IMR-90 (cell line): Measurements from ENCODE around the gene HOXB1. TPM values are rescaled to one million over a fixed set of nuclear protein-coding genes. Genes with fewer than 3 reads are reported as not detected.

ENCODE experiments used
- ATAC-seq: fragments of 200-7000 bp; cut with Tn5 transposase; 2 replicates; pipeline ENCODE4 v1.9.1; 2020; ENCODE audit warnings: low read depth, mild to moderate bottlenecking, moderate library complexity
- BruUV-seq: library from RNA; stranded (reverse); fragments of 400-500 nt; replicated peaks from 2 replicates; lab custom pipeline; 2021; lab: Mats Ljungman, UMichigan
- CTCF ChIA-PET: fragments of 300-600 bp; formaldehyde crosslinking; extraction: SDS; loops from one replicate; lab custom pipeline; 2021; ENCODE audit warnings: antibody characterized with exemption; lab: Yijun Ruan, JAX
- POLR2A ChIA-PET: fragments of 300-600 bp; sonication (Branson Sonifier 250); formaldehyde crosslinking; loops from one replicate; lab custom pipeline; 2022; ENCODE audit warnings: antibody characterized with exemption; ENCODE audit not compliant: unreplicated experiment; lab: Charles Lee
- DNase-seq: peaks from one replicate; pipeline ENCODE4 v3.0.0; 2013
- H2AFZ ChIP-seq: replicated peaks from 2 replicates; pipeline ENCODE3; 2013; ENCODE audit warnings: low read length, mild to moderate bottlenecking; ENCODE audit not compliant: poor library complexity
- H2AK5ac ChIP-seq: 2 replicates; pipeline ENCODE4 v1.6.1; 2013; ENCODE audit warnings: low read depth, low read length, inconsistent platforms
- H2AK9ac ChIP-seq: replicated peaks from 2 replicates; pipeline ENCODE3; 2013; ENCODE audit warnings: mild to moderate bottlenecking, low read depth, low read length, moderate library complexity; ENCODE audit not compliant: poor library complexity
- H2BK120ac ChIP-seq: 2 replicates; pipeline ENCODE4 v1.6.1; 2013; ENCODE audit warnings: low read depth, low read length, inconsistent platforms
- H2BK15ac ChIP-seq: 3 replicates; pipeline ENCODE4 v1.6.1; 2013; ENCODE audit warnings: low read depth, low read length, inconsistent platforms
- H2BK20ac ChIP-seq: 2 replicates; pipeline ENCODE4 v1.6.1; 2013; ENCODE audit warnings: low read depth, mild to moderate bottlenecking, inconsistent platforms, low read length, moderate library complexity
- H2BK5ac ChIP-seq: 2 replicates; pipeline ENCODE4 v1.6.1; 2013; ENCODE audit warnings: mild to moderate bottlenecking, low read depth, low read length, inconsistent platforms; ENCODE audit not compliant: poor library complexity, severe bottlenecking
- H3K14ac ChIP-seq: replicated peaks from 2 replicates; pipeline ENCODE4 v1.6.1; 2013; ENCODE audit warnings: low read depth, low read length, inconsistent platforms
- H3K18ac ChIP-seq: 2 replicates; pipeline ENCODE4 v1.6.1; 2013; ENCODE audit warnings: low read depth, low read length, control low read depth
- H3K23ac ChIP-seq: 2 replicates; pipeline ENCODE4 v1.6.1; 2013; ENCODE audit warnings: low read depth, low read length, inconsistent platforms
- H3K27ac ChIP-seq: 2 replicates; pipeline ENCODE4 v1.5.1; 2013; ENCODE audit warnings: mild to moderate bottlenecking, control low read depth, low read length; ENCODE audit not compliant: insufficient read depth
- H3K27me3 ChIP-seq: 2 replicates; pipeline ENCODE4 v1.6.1; 2013; ENCODE audit warnings: low read length; ENCODE audit not compliant: control insufficient read depth, insufficient read depth
- H3K36me3 ChIP-seq: 2 replicates; pipeline ENCODE4 v1.6.1; 2013; ENCODE audit warnings: low read length, mixed read lengths; ENCODE audit not compliant: control insufficient read depth, insufficient read depth
- H3K4ac ChIP-seq: 2 replicates; pipeline ENCODE4 v1.6.1; 2013; ENCODE audit warnings: low read depth, low read length, inconsistent platforms
- H3K4me1 ChIP-seq: 2 replicates; pipeline ENCODE4 v1.6.1; 2013; ENCODE audit warnings: low read length, mixed read lengths; ENCODE audit not compliant: control insufficient read depth, insufficient read depth
- H3K4me2 ChIP-seq: 2 replicates; pipeline ENCODE4 v1.6.1; 2013; ENCODE audit warnings: low read depth, mild to moderate bottlenecking, control low read depth, low read length, moderate library complexity
- H3K4me3 ChIP-seq: 2 replicates; pipeline ENCODE4 v1.5.1; 2013; ENCODE audit warnings: low read depth, mild to moderate bottlenecking, control low read depth, low read length, moderate library complexity; ENCODE audit not compliant: insufficient read depth
- H3K56ac ChIP-seq: 2 replicates; pipeline ENCODE4 v1.6.1; 2013; ENCODE audit warnings: low read length, inconsistent platforms; ENCODE audit not compliant: insufficient read depth; ENCODE audit errors: extremely low read depth
- H3K79me1 ChIP-seq, 2 experiments: 2 replicates each; pipeline ENCODE4 v1.6.1; 2013; ENCODE audit warnings: low read length in 2 of 2, inconsistent platforms in 1 of 2, low read depth in 1 of 2
- H3K9ac ChIP-seq: 2 replicates; pipeline ENCODE4 v1.6.1; 2013; ENCODE audit warnings: low read depth, low read length, control low read depth
- H3K9me1 ChIP-seq: 2 replicates; pipeline ENCODE4 v1.6.1; 2013; ENCODE audit warnings: low read length, inconsistent platforms; ENCODE audit not compliant: insufficient read depth
- H3K9me3 ChIP-seq: 2 replicates; pipeline ENCODE4 v1.6.1; 2013; ENCODE audit warnings: low read length; ENCODE audit not compliant: control insufficient read depth, insufficient read depth
- H4K20me1 ChIP-seq: 2 replicates; pipeline ENCODE4 v1.6.1; 2013; ENCODE audit warnings: low read length, inconsistent platforms; ENCODE audit not compliant: insufficient read depth
- H4K5ac ChIP-seq: 2 replicates; pipeline ENCODE4 v1.6.1; 2013; ENCODE audit warnings: mild to moderate bottlenecking, low read depth, low read length, control low read depth
- H4K8ac ChIP-seq, 2 experiments: 2 replicates each; pipeline ENCODE4 v1.6.1; 2013; ENCODE audit warnings: low read depth in 2 of 2, low read length in 2 of 2, control low read depth in 1 of 2, inconsistent platforms in 1 of 2
- H4K91ac ChIP-seq: 2 replicates; pipeline ENCODE4 v1.6.1; 2013; ENCODE audit warnings: low read depth, low read length, inconsistent platforms; ENCODE audit not compliant: insufficient read depth
- BHLHE40 ChIP-seq: fragments of 150-350 bp; IDR thresholded peaks from 2 replicates; pipeline ENCODE4 v1.6.1; 2016; ENCODE audit warnings: mild to moderate bottlenecking, low read depth, low read length
- ELK1 ChIP-seq: fragments of 150-350 bp; IDR thresholded peaks from 2 replicates; pipeline ENCODE4 v1.6.1; 2016; ENCODE audit warnings: low read depth, mild to moderate bottlenecking, low read length, moderate library complexity, borderline replicate concordance
- FOS ChIP-seq: fragments of 150-350 bp; IDR thresholded peaks from 2 replicates; pipeline ENCODE4 v1.6.1; 2016; ENCODE audit warnings: low read depth, low read length
- MAFK ChIP-seq: IDR thresholded peaks from 2 replicates; pipeline ENCODE4 v1.6.1; 2012; ENCODE audit warnings: low read depth, low read length, improper control_type of control experiment
- MXI1 ChIP-seq: IDR thresholded peaks from 2 replicates; pipeline ENCODE4 v1.6.1; 2012; ENCODE audit warnings: low read depth, mild to moderate bottlenecking, low read length, moderate library complexity, borderline replicate concordance
- NFE2L2 ChIP-seq: fragments of 150-350 bp; IDR thresholded peaks from 2 replicates; pipeline ENCODE4 v1.6.1; 2016; ENCODE audit warnings: low read depth, mild to moderate bottlenecking, low read length
- POLR2A ChIP-seq: IDR thresholded peaks from 2 replicates; pipeline ENCODE4 v1.6.1; 2012; ENCODE audit warnings: mild to moderate bottlenecking, low read depth, low read length
- SMC3 ChIP-seq: fragments of 150-350 bp; IDR thresholded peaks from 2 replicates; pipeline ENCODE4 v1.6.1; 2016; ENCODE audit warnings: low read depth, mild to moderate bottlenecking, antibody characterized with exemption, low read length, moderate library complexity
- WGBS, 2 experiments: methylation state at CpG; one replicate each; pipeline versions ENCODE4 v1.1.5 to v1.1.7; 2013; ENCODE audit warnings: missing lambda C conversion rate in 2 of 2; ENCODE audit not compliant: insufficient read length in 1 of 2; ENCODE audit errors: extremely low coverage in 2 of 2; 5-methylcytosine and 5-hydroxymethylcytosine counted together
- dilution Hi-C: fragments of 300-500 bp; cut with HindIII; formaldehyde crosslinking; loops from one replicate; pipeline ENCODE4 v1.14.3; 2018; ENCODE audit warnings: low sequenced_read_pairs; ENCODE audit not compliant: unreplicated experiment
- in situ Hi-C: fragments of 300-500 bp; cut with MboI; formaldehyde crosslinking; loops from 3 replicates; pipeline ENCODE4 v1.14.3; 2019; ENCODE audit warnings: low sequenced_read_pairs, inconsistent platforms, mixed read lengths
- intact Hi-C: fragments of 100-400 bp; cut with micrococcal nuclease; formaldehyde crosslinking; loops from 2 replicates; pipeline ENCODE4 v1.10.0; 2022
- polyA plus RNA-seq, 3 experiments: library from polyadenylated mRNA; depleted of rRNA; stranded (reverse); fragments of >200 nt; gene quantifications; 2 replicates each; pipeline ENCODE4 v1.2.3, GENCODE V29; 2012; ENCODE audit warnings: low replicate concordance in 1 of 3
- total RNA-seq: library from RNA; depleted of rRNA; stranded (reverse); fragments of >200 nt; gene quantifications from 2 replicates; pipeline ENCODE4 v1.2.3, GENCODE V29; 2012

The HOXB1 gene
- total and polyA plus RNA-seq, 2 of the 4 experiments (the other 2 are of a cell fraction): not detected

GRCh38 chr17:48559840-48560817 lies 29.3 kb upstream of the HOXB1 start:
- ChIA-PET POLR2A (interaction anchor here (0.6 to 0.9 kb wide), 5 partner anchors 14 to 538 kb away, joined by 3 to 10 read pairs (median 5); no protein-coding TSS in a partner anchor), CTCF (interaction anchor here (1.0 kb wide), 1 partner anchor 208 kb away, joined by 3 read pairs; no protein-coding TSS in a partner anchor)
- Histone ChIP-seq H3K9me1 (peaks cover 4% of the 10 kb centered on the region), H3K27me3 (no peaks in the 10 kb centered on the region), H3K4me3 (no peak overlapping the region), H3K36me3 (peaks cover 30% of the 10 kb centered on the region; the same call in 1 of the 2 replicates), H3K23ac (peak overlapping the region; percentile 99), H3K9ac (peak overlapping the region; percentile 95), H3K56ac (peak overlapping the region; percentile 91; the same call in 1 of the 2 replicates), H3K4me2 (peak overlapping the region; percentile 92), H3K27ac (peak overlapping the region; percentile 93), H4K5ac (peak overlapping the region; percentile 95), H3K4me1 (peaks cover 69% of the 10 kb centered on the region), H2AFZ (peak overlapping the region; percentile 60), H2AK5ac (peak overlapping the region; percentile 81), H4K8ac (peak overlapping the region; percentile 62 to 74), H3K79me1 (peaks cover 0 to 12% of the 10 kb centered on the region in 2 experiments; a peak in 1 of 4 replicates), H2BK20ac (peak overlapping the region; percentile 66), H3K9me3 (no peaks in the 10 kb centered on the region), H2BK5ac (peak overlapping the region; percentile 95), H2BK15ac (peak overlapping the region; percentile 61; the same call in 2 of the 3 replicates), H4K20me1 (peaks cover 21% of the 10 kb centered on the region), H3K18ac (peak overlapping the region; percentile 89), H4K91ac (peak overlapping the region; percentile 68), H2AK9ac (peak overlapping the region; percentile 91), H3K14ac (peak overlapping the region; percentile 66), H2BK120ac (peak overlapping the region; percentile 87), H3K4ac (peak overlapping the region; percentile 98)
- WGBS, 2 experiments: no CpG with 5 or more reads among the region's 14 CpGs
- dilution Hi-C loops: no loop called here
- no TSS peak for BruUV-seq
- DNase-seq (no peak), ATAC-seq (no peak)
- no peak for TF ChIP-seq SMC3
- TF ChIP-seq ELK1: no peak
- no peak for TF ChIP-seq BHLHE40
- TF ChIP-seq FOS: no peak
- TF ChIP-seq MXI1: no peak
- TF ChIP-seq MAFK: no peak
- TF ChIP-seq NFE2L2: no peak
- no peak for TF ChIP-seq POLR2A
- intact Hi-C loops: no loop called here
- in situ Hi-C loops: no loop called here
